HG03095 (cell line): ENCODE data around the gene CIAPIN1.

Source experiments
- ATAC-seq: cut with Tn5 transposase; IDR thresholded peaks from one replicate; pipeline ENCODE4 v1.9.1; 2021; ENCODE audit warnings: moderate library complexity; ENCODE audit not compliant: unreplicated experiment

CIAPIN1 gene

DNA sequence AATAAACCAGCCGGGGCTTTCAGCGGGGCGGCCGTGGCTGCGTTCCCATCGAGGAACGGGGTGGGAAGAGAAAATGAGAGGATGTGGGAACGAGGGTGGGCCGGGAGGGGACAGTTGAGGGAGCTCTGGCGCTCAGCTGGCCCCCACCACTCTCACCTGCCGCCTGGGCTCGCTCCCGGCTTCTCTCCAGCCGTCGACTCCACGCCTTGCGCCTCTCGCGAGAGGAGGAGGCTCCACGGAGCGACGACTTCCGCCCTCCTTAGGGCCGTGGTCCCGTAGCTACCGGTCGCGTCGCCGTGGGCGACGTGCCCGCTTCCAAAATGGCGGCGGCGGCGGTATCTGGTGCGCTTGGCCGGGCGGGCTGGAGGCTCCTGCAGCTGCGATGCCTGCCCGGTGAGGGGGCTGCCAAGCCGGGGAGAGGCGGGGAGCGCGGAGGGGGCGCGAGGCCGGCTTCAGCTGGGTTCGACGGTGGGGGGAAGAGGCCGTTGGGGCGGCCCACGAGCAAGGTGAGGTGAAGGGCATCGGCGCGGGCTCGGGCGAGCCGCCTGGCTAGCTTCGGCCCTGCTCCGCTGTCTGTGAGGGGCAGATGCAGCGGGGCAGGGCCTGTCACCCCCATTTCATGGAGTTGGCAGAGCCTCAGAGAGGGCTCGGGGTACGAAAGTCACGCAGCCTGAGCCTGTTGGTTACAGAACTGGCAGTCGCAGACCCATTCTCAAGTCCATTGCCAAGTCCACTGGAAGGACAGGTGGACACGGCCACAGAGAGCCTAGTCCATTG is at the start of gene CIAPIN1, which contains the start of gene COQ9:
Gene CIAPIN1, minus strand, starts transcription at position 200 of the 777 bp plus-strand sequence. CDS start 6,457 bp downstream, outside the sequence.
Gene COQ9, plus strand, starts transcription at position 294 of the 777 bp plus-strand sequence. Its CDS starts 27 bp downstream, at position 321.
- ATAC-seq, result peak; percentile 99

DNA sequence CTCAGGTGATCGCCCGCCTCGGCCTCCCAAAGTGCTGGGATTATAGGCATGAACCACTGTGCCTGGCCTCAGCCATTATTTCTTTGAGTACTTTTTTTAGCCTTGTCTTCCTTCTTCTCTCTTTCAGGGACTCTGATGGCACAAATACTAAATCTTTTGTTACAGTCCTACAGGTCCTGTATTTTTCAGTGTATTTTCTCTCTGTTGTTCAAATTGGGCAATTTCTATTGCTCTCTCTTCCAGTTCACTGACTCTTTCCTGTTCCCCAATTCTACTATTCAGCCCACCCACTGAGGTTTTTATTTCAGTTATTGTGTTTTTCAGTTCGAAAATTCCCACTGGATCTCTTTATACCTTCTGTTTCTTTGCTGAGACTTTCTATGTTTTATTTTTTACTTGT is 46.6 kb upstream of the CIAPIN1 start:
- no peak for ATAC-seq

DNA sequence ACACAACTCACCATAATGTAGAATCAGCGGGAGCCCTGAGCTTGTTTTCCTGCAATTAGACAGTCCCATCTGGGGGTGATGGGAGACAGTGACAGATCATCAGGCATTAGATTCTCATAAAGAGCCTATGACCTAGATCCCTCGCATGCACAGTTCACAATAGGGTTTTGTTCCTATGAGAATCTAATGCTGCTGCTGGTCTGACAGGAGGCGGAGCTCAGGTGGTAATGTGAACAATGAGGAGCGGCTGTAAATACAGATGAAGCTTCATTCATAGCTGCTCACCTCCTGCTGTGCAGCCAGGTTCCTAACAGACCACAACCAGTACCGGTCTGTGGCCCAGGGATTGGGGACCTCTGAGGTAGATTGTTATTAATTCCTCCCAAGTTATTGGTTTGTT is 42.0 kb upstream of the CIAPIN1 start:
- ATAC-seq, result no peak

DNA sequence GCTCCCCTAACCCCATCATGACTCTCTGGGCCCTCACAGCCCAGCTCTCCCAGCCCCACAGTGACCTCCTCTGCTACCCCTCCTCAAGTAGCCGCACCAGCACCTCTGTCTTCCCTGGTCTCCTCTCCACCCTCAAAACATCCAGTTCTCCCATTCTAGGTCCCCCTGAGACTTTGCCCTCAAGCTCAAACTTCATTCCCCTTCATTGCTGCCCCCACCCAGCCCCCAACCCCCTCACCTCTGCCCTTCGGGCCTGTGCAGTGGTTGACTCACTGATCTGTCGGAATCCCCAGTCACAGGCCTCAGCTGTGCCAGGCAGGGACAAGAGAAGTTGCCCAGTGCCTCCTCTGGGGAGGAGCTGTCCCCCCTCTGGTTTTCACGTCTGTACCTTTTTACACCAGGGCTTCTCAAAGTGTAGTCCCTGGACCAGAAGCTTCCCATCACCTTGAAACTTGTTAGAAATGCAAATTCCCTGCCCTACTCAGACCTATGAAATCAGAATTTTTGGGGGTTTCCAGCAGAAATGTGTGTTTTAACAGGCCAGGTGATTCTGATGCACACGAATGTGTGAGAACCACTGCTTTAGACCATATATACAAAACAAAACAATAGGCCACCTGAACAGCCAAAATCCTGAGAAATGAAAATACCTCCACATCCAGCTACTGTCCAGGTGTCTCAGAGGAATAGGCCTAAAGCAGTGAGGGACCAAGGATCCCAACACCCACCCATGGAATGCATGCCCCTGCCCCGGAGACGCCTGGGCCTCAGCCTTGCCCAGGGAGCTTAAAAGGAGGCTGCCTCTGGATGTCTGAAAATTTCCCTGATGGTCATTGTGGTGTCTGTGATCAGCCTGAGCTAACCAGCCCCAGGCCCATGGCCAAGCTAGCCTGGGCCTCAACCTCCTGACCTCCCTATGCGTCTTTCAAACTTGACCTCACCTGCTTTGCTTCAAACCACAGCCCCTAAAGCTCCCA is 40.0 kb upstream of the CIAPIN1 start:
- no peak for ATAC-seq

DNA sequence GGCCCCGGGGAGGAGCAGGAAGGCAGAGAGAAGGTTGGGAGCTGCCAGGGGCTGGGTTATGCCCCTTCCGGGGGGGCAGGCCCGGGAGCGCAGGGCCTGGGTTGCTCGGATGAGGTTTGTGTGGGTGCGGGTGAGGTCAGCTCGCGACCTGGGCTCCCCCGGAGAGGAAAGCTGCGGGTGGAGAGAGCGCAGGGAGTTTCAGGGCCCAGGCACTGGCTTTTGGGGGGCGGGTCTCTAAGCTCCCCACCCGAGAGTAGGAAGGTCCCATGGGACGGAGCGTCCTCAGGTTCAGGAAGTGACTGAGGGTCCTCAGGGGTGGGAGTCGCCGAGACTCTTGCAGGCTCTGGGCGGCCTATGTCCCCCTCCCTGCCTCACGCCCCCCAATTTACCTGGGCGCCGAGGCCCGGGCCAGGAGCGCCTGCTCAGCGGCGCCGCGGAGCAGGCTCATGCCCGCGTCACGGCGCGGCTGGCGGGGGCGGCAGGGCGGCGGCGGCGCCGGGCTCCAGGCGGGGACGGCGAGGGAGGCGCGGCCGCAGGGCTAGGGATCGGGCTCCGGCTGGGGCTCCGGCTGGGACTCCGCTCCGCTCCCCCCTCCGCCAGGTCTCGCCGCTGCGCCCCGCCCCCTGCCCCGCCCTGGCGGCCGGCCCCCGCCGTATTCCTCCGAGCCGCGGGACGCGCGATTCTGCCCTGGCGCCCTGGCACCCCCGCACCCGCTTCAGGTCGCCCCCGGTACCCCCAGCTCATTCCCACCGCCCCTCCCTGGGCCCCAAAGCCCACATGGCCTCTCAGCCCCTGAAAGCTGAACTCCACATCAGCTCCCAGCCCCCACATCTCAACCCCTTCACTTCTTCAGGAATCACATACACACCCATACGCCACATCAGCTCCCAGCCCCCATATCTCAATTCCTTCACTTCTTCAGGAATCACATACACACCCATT is 39.0 kb upstream of the CIAPIN1 start, which contains the start of gene DOK4:
Gene DOK4, minus strand, starts transcription at position 578 of the 942 bp plus-strand sequence. CDS start 6,986 bp downstream, outside the sequence.
- ATAC-seq, result peak; percentile 78

DNA sequence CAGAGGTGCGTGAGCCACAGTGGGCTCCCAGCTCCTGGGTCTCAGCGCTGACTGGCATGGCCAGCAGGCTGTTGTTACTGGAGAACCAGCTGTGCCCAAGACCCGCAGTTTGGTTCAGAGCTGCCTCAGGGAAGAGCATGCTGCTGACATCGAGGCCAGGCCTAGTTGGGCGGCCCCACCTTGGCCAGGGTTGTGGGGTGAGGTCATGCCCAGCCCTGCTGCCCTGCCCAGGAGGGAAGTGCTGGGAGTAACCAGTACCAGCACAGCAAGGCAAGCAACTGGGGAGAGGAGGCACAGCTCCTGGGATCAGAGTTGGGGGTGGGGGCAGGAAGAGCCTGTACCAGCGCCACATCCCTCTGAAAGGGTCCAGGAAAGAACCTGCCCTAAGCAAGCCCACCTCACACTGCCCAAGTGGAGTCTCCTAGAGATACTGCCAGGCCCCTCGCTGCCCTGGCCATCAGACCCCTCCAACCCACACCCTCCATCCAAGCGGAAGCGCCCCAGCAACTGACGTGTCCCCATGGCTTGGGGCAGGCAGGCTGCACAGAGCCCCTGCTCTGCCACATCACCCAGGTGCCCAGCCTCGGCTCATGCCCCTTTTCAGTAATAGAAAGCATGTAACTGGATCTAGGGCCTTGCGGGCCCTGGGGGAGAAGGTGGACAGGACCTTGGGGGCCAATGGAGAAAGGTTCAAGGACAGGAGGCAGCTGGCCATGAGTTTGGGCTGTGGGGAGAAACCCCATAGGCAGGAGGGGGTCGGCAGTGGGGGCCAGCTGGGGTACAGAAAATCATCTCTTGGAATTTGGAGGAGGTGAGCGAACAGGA is 38.1 kb upstream of the CIAPIN1 start:
- no peak for ATAC-seq

DNA sequence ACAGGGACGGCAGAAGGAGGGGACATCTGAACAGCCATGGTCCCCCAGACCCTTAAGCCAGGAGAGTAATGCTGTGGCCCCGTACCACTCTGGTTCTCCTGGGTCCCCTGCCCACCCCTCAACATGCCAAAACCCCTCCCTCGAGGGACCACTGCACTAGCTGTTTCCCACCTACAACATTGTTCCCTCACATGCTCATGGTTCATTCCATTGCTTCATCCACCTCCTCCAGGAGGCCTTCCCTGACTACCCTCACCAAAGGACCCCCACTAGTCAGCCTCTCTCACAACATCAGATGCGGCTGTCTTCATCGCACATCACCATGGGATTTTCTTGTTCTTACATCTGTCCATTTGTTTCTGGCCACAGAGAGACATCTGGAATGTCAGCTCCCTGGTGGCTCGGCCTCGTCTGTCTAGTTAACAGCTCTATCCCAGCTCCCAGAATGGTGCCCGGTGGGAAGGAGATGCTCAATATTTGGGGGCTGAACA is 37.4 kb upstream of the CIAPIN1 start:
- ATAC-seq, result no peak

DNA sequence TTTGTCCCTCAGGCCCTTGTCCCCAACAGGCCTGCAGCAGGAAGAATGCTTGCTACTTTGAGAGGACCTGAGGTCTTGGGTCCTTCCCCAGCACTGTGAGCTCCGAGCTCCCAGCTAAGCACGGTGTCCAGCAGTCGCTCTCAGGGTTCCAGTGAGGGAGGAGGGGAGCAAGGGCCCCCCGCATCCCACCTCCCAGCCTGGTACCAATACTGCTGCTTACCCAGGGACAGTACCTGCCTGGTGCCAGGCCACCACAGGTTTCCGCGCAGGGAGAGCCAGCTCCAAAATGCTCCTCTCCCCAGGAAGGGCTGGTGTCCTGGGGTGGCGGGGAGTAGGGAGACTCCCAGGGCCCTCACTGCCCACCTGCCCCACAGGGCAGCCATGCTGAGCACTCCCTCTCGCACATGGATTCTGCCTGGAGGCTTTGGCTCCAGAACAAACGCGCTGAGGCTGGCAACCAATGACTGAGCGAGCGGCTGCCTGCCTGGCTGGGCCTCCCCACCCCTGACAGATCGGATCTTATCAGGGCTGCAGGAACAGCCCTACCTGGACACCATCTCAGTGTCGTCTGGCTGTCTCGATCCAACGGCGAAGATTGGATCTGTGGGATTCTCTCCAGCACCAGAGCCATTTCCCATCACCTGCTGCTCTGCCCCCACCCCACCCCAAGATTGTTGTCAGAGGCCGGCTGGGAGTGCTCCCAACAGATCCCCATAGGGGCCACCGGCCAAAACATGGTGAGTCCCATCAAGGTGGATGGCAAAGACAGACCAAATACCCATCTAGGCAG is 36.7 kb upstream of the CIAPIN1 start:
- ATAC-seq, result no peak

DNA sequence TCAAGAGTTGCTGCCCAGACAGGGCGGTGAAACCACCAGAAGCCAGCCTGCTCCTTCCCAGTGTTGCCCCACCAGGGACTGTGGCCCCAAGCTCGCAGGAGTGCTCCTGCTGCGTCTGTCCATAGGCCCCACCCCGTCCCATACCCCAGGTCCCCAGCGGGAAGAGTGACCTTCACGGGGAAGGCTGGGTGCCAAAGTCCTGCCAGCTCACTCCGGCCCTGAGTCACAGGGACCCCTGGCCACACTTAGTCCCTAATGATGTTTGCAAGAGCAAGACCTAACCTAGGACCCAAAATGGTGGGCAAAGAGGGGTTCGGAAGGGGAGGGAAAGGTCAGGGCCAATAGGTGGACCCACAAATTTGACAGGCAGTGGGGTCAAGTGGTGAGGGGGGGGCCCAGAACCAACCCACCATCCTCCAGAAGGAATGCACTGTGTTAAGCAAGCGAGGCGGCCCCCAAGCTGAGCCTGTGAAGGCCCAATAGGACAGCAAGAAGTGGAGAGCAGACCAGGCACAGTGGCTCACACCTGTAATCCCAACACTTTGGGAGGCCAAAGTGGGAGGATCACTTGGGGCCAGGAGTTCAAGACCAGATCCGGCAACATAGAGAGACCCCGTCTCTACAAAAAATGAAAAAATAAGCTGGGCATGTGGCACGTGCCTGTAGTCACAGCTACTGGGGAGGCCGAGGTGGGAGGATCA is 35.8 kb upstream of the CIAPIN1 start:
- no peak for ATAC-seq

DNA sequence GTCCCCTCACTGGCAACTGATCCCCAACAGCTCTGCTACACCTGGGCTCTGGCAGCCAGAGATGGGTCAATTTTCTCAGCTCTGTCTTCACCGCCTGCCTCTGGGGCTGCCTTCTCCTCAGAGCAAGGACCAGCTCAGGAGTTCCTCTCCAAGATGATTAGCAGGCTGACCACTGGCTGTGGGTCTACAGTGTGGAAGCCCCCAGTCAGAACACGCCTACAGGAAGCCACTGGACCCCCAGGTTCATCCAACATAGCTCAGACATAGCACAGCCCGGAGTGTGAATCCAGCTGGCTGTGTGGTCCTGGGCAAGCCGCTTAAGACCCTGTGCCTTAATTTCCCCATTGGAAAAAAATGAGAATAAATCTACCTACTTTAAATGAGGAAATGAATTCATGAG is 34.2 kb upstream of the CIAPIN1 start:
- no peak for ATAC-seq

DNA sequence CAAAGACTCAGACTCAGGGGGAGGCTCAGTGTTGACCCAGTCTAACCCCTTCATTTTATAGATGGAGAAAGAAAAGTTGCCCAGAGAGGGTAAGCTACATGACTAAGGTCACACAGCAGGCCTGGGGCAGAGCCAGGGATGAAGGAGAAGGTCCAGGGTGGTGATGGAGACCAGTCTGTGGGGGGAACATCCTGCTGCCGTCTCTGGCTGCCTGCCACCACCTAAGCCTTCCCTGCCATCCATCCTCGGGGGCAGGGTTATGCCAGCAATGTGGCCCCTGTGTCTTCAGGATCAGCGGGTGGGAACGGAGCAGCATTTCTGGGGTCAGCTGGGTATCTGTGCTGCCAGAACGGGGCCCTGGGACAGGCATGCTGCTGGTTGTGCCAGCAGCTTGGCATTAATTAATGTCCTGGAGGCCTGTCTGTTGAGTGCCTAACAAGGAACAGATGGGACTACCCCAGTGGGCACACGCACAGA is 33.6 kb upstream of the CIAPIN1 start:
- ATAC-seq, result no peak

DNA sequence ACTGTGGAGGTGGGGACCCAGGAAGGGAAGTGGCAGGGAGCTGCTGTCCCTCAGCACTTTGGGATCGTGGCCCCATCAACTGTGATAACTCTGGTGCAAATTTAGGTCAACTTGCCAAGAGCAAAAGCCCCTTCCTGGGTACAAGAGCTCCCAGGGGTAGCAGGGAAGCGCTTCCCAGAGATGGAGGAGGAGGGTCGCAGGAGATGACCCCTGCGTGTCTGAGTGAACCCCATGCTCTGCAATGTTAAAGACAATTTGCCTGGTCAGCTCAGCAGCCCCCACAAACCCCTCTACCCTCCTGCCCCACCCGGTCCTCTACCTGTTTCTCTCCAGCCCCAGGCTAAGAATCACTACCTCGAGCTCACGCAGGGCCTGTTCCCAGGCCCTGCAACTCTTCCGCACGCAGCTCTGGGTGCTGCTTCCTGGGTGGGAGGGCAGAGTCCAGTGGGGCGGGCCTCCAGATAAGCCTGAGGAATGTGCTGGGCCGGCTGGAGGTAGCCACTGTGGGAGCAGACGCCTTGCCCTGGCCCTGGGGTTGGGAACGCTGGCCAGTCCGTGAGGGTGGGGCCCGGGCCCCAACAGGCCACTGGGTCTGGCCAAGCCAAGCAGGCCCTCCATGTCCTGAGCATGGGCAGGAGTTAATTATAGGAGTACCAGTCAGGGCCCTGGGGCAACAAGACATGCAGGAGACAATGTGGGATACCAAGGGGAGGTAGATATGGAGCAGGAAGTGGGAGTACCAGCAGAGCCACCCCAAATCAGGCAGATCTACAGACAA is 33.0 kb upstream of the CIAPIN1 start:
- ATAC-seq, result no peak

DNA sequence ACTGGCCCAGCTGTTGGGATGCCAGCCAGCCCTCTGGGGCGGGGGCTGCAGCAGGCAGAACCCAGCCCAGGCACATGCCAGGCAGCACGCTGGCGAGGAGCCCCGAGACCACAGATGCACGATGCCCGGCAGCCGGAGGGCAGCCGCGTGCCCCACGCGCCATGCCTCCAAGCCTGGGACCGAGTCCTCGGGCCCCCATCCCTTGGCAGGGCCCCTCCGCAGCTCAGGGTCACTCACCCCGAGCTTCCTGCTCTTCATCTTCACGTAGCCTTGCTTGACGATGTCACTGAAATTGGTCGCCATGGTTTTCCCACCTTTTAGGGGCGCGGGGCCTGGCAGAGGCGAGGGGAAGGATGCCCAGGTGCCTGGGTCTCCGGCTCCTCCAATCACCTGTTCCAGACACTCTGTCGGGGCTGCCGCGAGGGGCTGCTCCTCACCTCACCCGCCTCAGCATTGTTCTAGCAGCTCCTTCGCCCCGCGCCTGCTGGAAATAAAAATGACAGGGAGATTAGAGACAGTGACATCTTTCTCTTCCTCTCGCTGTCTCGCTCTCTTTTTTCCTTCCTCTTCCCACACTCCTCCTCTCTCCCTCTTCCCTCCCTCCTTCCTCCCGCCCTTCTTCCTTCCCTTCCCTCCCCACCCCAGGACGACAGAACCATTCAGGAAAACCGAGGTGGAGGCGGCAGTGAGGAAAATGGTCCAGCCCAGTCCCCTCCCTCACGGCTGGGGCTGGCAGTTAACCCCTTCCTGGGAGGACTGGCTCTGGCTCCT is 32.2 kb upstream of the CIAPIN1 start:
- no peak for ATAC-seq

DNA sequence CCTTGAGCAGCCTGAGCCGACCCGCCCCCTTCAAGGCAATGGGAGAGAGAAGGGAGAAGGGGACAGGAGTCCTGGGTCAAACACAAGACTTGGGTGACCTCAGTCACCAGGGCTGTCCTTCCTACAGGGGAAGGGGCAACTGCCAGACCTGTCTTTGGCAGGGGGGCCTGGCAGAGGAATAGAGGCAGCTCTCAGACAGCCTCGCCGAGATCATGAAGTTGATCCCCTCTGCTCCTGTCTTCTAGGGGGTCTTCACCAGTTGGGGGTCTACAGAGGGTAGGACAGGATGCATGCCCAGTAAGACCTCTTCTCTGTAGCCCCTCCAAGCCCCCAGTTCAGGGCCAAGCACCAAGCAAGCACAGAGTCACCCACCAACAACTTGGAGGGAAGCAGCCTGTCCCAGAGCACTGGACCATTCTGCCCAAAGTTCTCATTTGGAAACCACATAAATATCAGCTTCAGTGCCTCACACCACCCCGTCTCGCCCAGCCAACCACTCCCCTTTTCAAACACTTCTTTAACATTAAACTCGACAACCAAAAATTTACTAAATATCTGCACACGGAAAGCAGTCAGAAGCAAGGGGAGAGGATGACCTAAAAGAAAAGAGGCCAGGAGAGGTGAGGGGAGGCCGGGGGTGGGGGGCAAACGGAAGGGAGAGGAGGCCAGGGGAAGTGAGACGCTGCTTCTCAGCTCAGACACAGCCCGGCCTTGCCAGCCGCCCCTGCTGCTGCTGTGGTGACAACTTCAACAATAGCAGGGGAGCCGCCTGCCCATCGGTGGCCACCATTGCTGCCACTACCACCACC is 31.4 kb upstream of the CIAPIN1 start:
- ATAC-seq, result no peak

DNA sequence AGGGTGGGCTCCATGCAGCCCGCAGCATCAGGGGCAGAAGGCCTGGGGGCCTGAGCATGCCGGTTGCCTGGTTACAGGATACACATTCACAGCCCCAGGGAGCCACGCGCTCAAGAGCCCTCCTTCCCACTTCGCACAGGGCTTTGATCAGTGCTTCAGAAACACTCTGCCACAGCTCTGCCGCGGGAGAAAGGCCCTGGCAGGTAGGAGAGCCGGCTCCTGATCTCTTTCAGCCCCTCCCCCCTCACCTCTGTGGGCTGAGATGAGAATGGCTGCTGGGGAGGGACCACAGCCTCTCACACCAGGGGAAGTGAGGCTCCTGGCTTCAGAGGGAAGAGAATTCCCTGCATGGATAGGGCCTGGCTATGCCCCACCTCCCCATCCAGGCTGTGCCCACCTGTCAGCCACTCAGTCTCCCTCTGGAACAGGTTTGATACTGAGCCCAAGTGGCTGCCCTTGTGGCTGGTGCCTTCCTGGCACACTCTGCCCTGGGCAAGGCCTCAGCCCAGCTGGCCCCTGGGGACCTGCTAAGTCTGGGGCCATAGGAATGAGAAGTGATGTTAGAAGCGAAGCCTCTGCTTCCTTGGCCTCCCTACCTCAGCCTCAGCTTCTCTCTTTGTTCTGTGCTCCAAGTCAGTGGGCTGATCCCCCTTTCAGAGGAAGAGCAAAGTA is 30.5 kb upstream of the CIAPIN1 start:
- ATAC-seq, result no peak
